HepG2 (cell line): ENCODE measurements around the gene ZKSCAN8. TPM values are rescaled to one million over a fixed set of nuclear protein-coding genes. Genes with fewer than 3 reads are reported as not detected.

Experiments
- AGO2 ChIP-seq: fragments of 200-400 bp; formaldehyde crosslinking; optimal IDR thresholded peaks from 2 replicates; pipeline ENCODE3; 2017; ENCODE audit warnings: mild to moderate bottlenecking, low read depth, low read length, moderate library complexity
- CBX1 ChIP-seq: IDR thresholded peaks from one replicate; pipeline ENCODE4 v1.6.1; 2016; ENCODE audit warnings: antibody characterized with exemption, low read depth
- CHD4 ChIP-seq: fragments of 200-600 bp; sonication (generic); IDR thresholded peaks from 2 replicates; pipeline ENCODE4 v1.7.0; 2017; ENCODE audit warnings: mild to moderate bottlenecking, low read length, borderline replicate concordance
- E2F2 ChIP-seq: sonication (generic); formaldehyde crosslinking; IDR thresholded peaks from 2 replicates; pipeline ENCODE4 v1.4.0; 2020; ENCODE audit warnings: missing genetic modification reagents, borderline replicate concordance
- ELF1 ChIP-seq: sonication (generic); formaldehyde crosslinking; IDR thresholded peaks from 2 replicates; pipeline ENCODE4 v1.4.0; 2020; ENCODE audit warnings: missing genetic modification reagents
- FOXJ3 ChIP-seq: sonication (generic); formaldehyde crosslinking; IDR thresholded peaks from 2 replicates; pipeline ENCODE4 v1.4.0; 2020; ENCODE audit warnings: missing genetic modification reagents, mild to moderate bottlenecking, borderline replicate concordance
- HOXA9 ChIP-seq: sonication (generic); formaldehyde crosslinking; IDR thresholded peaks from 2 replicates; pipeline ENCODE4 v1.8.1; 2022; ENCODE audit warnings: missing genetic modification reagents, mild to moderate bottlenecking, moderate library complexity, borderline replicate concordance
- IRF1 ChIP-seq: sonication (generic); formaldehyde crosslinking; IDR thresholded peaks from 2 replicates; pipeline ENCODE4 v1.4.0; 2020; ENCODE audit warnings: low read depth, mild to moderate bottlenecking, missing genetic modification reagents
- KAT8 ChIP-seq: IDR thresholded peaks from 2 replicates; pipeline ENCODE4 v1.6.1; 2016; ENCODE audit warnings: missing genetic modification reagents, missing compliant biosample characterization
- MTA1 ChIP-seq: sonication (generic); formaldehyde crosslinking; IDR thresholded peaks from 2 replicates; pipeline ENCODE4 v1.4.0; 2020; ENCODE audit warnings: missing genetic modification reagents, mild to moderate bottlenecking, borderline replicate concordance
- NR3C1 ChIP-seq: sonication (generic); formaldehyde crosslinking; IDR thresholded peaks from 2 replicates; pipeline ENCODE4 v1.4.0; 2020; ENCODE audit warnings: missing genetic modification reagents
- PRMT3 ChIP-seq: sonication (generic); formaldehyde crosslinking; IDR thresholded peaks from 2 replicates; pipeline ENCODE4 v1.8.1; 2022; ENCODE audit warnings: low read depth, mild to moderate bottlenecking, moderate library complexity, missing genetic modification reagents, borderline replicate concordance
- RNF219 ChIP-seq: sonication (generic); formaldehyde crosslinking; IDR thresholded peaks from 2 replicates; pipeline ENCODE4 v1.5.0; 2020; ENCODE audit warnings: mild to moderate bottlenecking, missing genetic modification reagents
- SNAPC5 ChIP-seq: sonication (generic); formaldehyde crosslinking; IDR thresholded peaks from 2 replicates; pipeline ENCODE4 v1.8.1; 2023; ENCODE audit warnings: mild to moderate bottlenecking, missing genetic modification reagents, borderline replicate concordance
- ZBTB33 ChIP-seq: sonication (generic); formaldehyde crosslinking; IDR thresholded peaks from 2 replicates; pipeline ENCODE4 v1.4.0; 2020; ENCODE audit warnings: missing genetic modification reagents
- ZGPAT ChIP-seq: IDR thresholded peaks from 2 replicates; pipeline ENCODE4 v1.6.1; 2016; ENCODE audit warnings: mild to moderate bottlenecking
- ZNF260 ChIP-seq: sonication (generic); formaldehyde crosslinking; IDR thresholded peaks from 2 replicates; pipeline ENCODE4 v1.4.0; 2020; ENCODE audit warnings: missing genetic modification reagents, low read depth, mild to moderate bottlenecking, borderline replicate concordance
- ZNF468 ChIP-seq: sonication (generic); formaldehyde crosslinking; IDR thresholded peaks from 2 replicates; pipeline ENCODE4 v1.8.0; 2022; ENCODE audit warnings: mild to moderate bottlenecking, moderate library complexity, missing genetic modification reagents
- ZNF563 ChIP-seq: sonication (generic); formaldehyde crosslinking; IDR thresholded peaks from 2 replicates; pipeline ENCODE4 v1.8.0; 2022; ENCODE audit warnings: mild to moderate bottlenecking, moderate library complexity, missing genetic modification reagents
- ZNF713 ChIP-seq: sonication (generic); formaldehyde crosslinking; IDR thresholded peaks from 2 replicates; pipeline ENCODE4 v1.4.0; 2020; ENCODE audit warnings: mild to moderate bottlenecking, missing genetic modification reagents
- ZNF720 ChIP-seq: sonication (generic); formaldehyde crosslinking; IDR thresholded peaks from 2 replicates; pipeline ENCODE4 v1.4.0; 2020; ENCODE audit warnings: missing genetic modification reagents
- ZNF850 ChIP-seq: sonication (generic); formaldehyde crosslinking; conservative IDR thresholded peaks from 2 replicates; pipeline ENCODE4 v1.9.0; 2021; ENCODE audit warnings: mild to moderate bottlenecking, missing genetic modification reagents
- polyA plus RNA-seq, 8 experiments: library from polyadenylated mRNA; depleted of rRNA in 3 of 8; stranded (reverse) in 7 of 8; unstranded in 1 of 8; fragments of >200 nt; fragmentation: Illumina TruSeq in 4 of 8; extraction: Trizol in 4 of 8; gene quantifications; 2 replicates each; pipeline versions ENCODE4 v1.2.1 to v1.2.3, GENCODE V29; 2011 to 2016; ENCODE audit warnings: low read depth in 4 of 8, missing spikeins in 1 of 8, mixed read lengths in 1 of 8; ENCODE audit not compliant: insufficient read depth in 1 of 8
- total RNA-seq, 5 experiments: library from RNA; depleted of rRNA; stranded (reverse); fragments of >200 nt; fragmentation: Illumina TruSeq; extraction: Trizol; gene quantifications; 2 replicates each; pipeline ENCODE4 v1.2.3, GENCODE V29; 2016; ENCODE audit warnings: low read depth in 1 of 5

The ZKSCAN8 gene
- total and polyA plus RNA-seq, 2 of the 13 experiments (the other 11 are each of a cell fraction or from before 2014, with no cell fraction given), result 12.4 to 20.9 TPM

GRCh38 chr6:28124350-28124970 is 17.2 kb upstream of the ZKSCAN8 start, which contains the start of gene ZSCAN16 (continued):
- TF ChIP-seq AGO2 (peak; percentile 75), CBX1 (peak; percentile 19), ZNF563 (CRISPR knock-in tag) (no peak; the same call in 1 of the 2 replicates), ZBTB33 (peak; percentile 34; the same call in 1 of the 2 replicates), ZNF468 (CRISPR knock-in tag) (no peak), HOXA9 (CRISPR knock-in tag) (peak; percentile 66; the same call in 1 of the 2 replicates), NR3C1 (CRISPR knock-in tag) (no peak), IRF1 (no peak), ZNF713 (peak; percentile 96; the same call in 1 of the 2 replicates), FOXJ3 (CRISPR knock-in tag) (peak; percentile 41; the same call in 1 of the 2 replicates), ZNF850 (CRISPR knock-in tag) (no peak), ZNF260 (CRISPR knock-in tag) (no peak), E2F2 (CRISPR knock-in tag) (no peak), CHD4 (no peak), KAT8 (peak; percentile 99), ZNF720 (CRISPR knock-in tag) (no peak), ELF1 (CRISPR knock-in tag) (peak; percentile 96), PRMT3 (no peak), MTA1 (CRISPR knock-in tag) (no peak; the same call in 1 of the 2 replicates), RNF219 (CRISPR knock-in tag) (no peak), SNAPC5 (CRISPR knock-in tag) (no peak), ZGPAT (CRISPR knock-in tag) (peak; percentile 93)
